Right ventricle myocardium inferior (tissue), 1 donor: ENCODE measurements around the gene FAM177A1. TPM values are rescaled to one million over a fixed set of nuclear protein-coding genes. Genes with fewer than 3 reads are reported as not detected.
"Not testable (repeated sequence)": the region's sequence is repeated elsewhere in the genome, so short reads cannot be mapped to it uniquely, and the experiment has no call there.

ENCODE experiments used
- ATAC-seq: fragments of 200-7000 bp; cut with Tn5 transposase; one replicate; pipeline ENCODE4 v1.9.1; 2020; ENCODE audit warnings: mild to moderate bottlenecking, moderate library complexity
- DNase-seq: peaks from one replicate; pipeline ENCODE4 v3.0.0; 2021; ENCODE audit errors: missing footprints
- intact Hi-C: fragments of 100-400 bp; cut with DNase I; formaldehyde crosslinking; loops from one replicate; pipeline ENCODE4 v1.11.0; 2022
- long read RNA-seq: library from polyadenylated mRNA; unstranded; transcript quantifications from one replicate; pipeline ENCODE4 v2.0.0, GENCODE V29; 2021
- total RNA-seq: library from RNA; stranded (reverse); fragmentation: NEBNext Ultra II Directional; extraction: Animal tissue kit (Norgen Biotek cat#: 25700); gene quantifications from one replicate; pipeline ENCODE4 v1.2.1, GENCODE V29; 2021
- donor health status: DM: no; HTN: yes; CAD: no; lungs with severe emphysema.

Gene FAM177A1, protein sequence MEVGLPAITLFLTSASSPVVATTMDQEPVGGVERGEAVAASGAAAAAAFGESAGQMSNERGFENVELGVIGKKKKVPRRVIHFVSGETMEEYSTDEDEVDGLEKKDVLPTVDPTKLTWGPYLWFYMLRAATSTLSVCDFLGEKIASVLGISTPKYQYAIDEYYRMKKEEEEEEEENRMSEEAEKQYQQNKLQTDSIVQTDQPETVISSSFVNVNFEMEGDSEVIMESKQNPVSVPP
- total RNA-seq, result 66.5 TPM
- long read RNA-seq, transcript FAM177A1-201 (5 exons, 2,927 nt), result major isoform, 11 of 29 reads
- long read RNA-seq, transcript FAM177A1-202 (6 exons, 858 nt), result minor isoform, 8 of 29 reads
- long read RNA-seq, partial matches to known transcripts, result 1 of 29 reads
- long read RNA-seq, other reads (novel, unspliced or antisense), result 7 of 29 reads

DNA sequence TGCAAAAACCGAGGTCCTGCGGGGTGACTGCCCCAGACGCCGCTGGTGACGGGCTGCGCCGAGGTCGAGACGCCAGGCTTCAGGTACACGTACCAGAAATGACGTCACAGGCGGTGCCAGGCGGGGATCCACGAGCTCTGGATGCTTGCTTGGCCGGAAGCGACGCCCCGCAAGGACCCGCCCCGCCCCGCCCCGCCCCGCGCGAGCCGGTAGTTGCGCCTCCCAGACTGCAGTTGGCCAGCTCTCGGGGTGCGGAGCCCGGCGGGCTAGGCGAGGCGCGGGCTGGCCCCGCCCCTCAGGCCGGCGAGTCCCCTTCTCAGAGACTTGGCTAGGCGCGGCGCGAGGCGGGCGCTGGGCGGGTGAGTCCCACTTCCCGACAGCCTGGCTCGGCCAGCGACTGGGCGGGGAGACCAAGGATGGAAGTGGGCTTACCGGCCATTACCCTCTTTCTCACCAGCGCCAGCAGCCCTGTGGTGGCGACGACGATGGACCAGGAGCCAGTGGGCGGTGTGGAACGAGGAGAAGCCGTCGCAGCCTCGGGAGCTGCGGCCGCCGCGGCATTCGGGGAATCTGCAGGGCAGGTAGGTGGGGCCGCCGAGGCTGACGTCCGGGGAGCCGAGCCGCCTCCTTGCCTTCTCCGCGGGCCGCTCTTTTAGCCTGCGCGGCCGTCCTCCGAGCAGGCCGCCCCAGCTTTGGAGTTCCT, at the start of gene FAM177A1:
TSS of gene FAM177A1 (plus strand) at position 225 of the 703 bp plus-strand sequence. CDS start at position 417, 192 bp downstream.
- DNase-seq (peak; percentile 100), ATAC-seq (peak; percentile 100)
- intact Hi-C loops, result loop anchor here (1.0 to 2.0 kb wide), 2 partner anchors 64 to 75 kb away; partner anchors contain the start of genes PPP2R3C and SRP54

DNA sequence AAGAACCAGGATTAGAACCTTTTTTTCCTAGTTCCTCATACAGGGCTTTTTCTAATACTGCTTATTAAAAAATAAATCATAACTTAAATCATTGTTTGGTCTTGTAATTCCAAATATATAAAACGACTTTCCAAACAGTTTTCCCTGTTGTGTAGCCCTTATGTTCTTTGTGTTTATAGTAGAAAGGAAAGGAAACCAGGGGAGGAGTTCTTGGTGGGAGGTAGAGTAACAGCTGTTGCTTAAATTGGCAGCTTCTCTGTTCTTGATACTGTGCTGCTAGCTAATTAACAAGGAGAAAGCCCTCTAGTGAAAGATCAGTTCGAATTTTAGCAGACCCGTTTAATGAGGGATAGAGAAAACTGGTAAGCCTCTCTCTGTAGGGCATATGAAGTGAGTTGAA, 48.3 kb upstream of the FAM177A1 start:
- intact Hi-C loops, result no loop called here
- ATAC-seq, result no peak
- no peak for DNase-seq

GRCh38 chr14:34999500-34999899, 46.6 kb upstream of the FAM177A1 start:
- DNase-seq (no peak), ATAC-seq (no peak)
- intact Hi-C loops, result no loop called here

GRCh38 chr14:35001621-35002020, 44.5 kb upstream of the FAM177A1 start:
- DNase-seq (no peak), ATAC-seq (no peak)
- intact Hi-C loops, result no loop called here

DNA sequence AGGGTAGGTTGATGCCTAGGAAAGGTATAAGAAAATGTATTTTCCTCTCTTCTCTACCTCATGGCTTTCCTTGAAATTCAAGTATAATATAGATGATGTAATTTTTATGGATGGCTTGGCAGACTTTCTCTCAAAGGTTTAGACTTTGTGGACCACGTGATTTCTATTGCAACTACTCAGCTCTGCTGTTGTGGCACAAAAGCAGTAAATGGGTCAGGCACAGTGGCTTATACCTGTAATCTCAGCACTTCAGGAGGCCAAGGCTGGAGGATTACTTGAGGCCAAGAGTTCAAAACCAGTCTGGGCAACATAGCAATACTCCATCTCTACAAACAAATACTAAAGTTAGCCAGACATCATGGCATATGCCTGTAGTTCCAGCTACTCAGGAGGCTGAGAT, 41.2 kb upstream of the FAM177A1 start:
- ATAC-seq (no peak), DNase-seq (no peak)
- intact Hi-C loops, result no loop called here

DNA sequence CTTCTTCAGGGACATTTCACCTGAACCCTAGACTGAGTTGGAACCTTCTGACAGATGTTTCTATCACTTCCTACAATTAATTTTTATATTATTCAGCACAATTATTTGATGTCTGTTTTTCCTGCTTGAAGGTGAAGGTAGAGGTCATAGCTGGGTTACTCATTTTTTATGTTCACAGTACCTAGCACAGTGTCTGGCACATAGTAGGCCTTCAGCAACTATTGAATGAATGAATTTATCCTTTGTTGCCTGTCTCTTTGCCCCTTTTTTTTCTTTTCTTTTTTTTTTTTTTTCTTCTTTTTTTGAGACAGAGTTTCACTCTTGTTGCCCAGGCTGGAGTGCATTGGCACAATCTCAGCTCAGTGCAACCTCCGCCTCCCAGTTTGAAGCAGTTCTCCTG, 29.5 kb upstream of the FAM177A1 start:
- intact Hi-C loops, result loop anchor here (10.0 kb wide), 1 partner anchor 68 kb away; no protein-coding TSS in a partner anchor
- ATAC-seq (no peak), DNase-seq (no peak)

- DNase-seq (no peak), ATAC-seq (no peak)
- intact Hi-C loops, result no loop called here
These were observed 25.4 kb upstream of the FAM177A1 start for GRCh38 chr14:35020713-35021112.

DNA sequence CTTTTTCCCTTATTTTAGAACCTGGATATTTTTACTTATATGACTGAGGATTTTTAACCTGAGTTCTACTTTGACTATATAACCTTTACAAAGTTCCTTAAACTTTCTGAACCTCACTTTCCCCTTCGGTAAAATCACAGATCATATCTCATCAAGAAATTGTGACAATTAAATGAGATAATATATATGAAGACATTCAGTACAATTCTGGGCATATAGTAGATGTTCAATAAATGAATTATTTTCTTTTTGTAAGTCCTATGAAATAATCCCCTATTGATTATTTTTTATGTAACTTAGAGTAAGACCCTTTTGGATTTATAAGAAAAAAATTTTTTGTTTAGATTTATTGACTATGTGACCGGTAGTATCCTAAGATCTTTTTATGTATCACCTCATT, 17.6 kb upstream of the FAM177A1 start:
- intact Hi-C loops, result no loop called here
- no peak for ATAC-seq
- no peak for DNase-seq

DNA sequence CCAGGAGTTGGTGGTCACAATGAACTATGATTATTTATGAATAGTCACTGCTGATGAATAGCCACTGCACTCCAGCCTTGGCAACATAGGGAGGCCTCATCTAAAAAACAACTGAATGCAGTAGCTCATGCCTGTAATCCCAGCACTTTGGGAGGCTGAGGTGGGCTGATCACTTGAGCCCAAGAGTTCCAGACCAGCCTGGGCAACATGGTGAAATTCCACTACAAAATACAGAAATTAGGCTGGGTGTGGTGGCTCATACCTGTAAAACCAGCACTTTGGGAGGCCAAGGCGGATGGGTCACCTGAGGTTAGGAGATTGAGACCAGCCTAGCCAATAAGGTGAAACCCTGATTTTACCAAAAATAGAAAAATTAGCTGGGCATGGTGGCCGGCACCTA, 13.5 kb upstream of the FAM177A1 start:
- ATAC-seq (no peak), DNase-seq (no peak)
- intact Hi-C loops, result no loop called here

GRCh38 chr14:35034440-35034833, 11.6 kb upstream of the FAM177A1 start:
- DNase-seq (no peak), ATAC-seq (no peak)
- intact Hi-C loops, result no loop called here

DNA sequence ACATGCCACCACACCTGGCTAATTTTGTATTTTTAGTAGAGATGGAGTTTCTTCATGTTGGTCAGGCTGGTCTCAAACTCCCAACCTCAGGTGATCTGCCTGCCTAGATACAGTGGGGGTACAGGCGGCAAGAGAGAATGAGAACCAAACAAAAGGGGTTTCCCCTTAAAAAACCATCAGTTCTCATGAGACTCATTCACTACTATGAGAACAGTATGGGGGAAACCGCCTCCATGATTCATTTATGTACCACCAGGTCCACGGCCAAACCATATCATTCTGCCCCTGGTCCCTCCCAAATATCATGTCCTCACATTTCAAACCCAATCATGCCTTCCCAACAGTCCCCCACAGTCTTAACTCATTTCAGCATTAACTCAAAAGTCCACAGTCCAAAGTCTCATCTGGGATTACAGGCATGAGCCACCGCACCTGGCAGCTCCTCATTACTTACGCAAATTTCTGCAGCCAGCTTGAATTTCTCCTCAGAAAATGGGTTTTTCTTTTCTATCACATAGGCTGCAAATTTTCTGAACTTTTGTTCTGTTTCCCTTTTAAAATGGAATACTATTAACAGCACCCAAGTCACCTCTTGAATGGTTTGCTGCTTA, 11.0 kb upstream of the FAM177A1 start:
- DNase-seq, ATAC-seq, intact Hi-C loops: not testable (repeated sequence)

DNA sequence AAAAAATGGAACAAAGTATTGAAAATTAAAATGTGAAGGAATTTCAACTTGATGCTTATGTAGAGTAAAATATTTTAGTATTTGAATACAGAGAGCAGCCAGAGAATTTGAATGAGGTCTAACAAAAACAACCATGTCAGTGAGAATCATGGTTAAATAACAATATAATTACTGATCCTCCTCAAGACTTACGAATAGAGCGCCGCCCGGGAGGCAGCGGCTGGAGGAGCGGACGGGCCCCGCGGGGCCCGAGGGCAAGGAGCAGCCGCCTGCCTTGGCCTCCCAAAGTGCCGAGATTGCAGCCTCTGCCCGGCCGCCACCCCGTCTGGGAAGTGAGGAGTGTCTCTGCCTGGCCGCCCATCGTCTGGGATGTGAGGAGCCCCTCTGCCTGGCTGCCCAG, 7.8 kb upstream of the FAM177A1 start:
- ATAC-seq, DNase-seq: not testable (repeated sequence)

DNA sequence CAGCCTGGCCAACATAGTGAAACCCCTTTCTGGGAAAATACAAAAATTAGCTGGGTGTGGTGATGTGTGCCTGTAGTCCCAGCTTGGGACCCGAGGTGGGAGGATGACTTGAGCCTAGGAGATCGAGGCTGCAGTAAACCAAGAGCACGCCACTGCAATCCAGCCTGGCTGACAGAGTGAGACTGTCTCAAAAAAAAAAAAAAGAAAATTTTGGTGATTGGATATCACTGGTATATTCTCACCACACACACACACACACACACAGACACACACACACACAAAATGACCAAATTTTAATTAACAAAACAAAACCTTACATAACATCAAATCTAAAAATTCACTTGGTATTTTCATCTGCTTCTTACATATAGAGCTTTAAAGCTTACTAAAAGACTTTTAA, 3.4 kb upstream of the FAM177A1 start:
- intact Hi-C loops, result no loop called here
- no peak for ATAC-seq
- no peak for DNase-seq

More for the DNA sequence above, 7.8 kb upstream of the FAM177A1 start:
- intact Hi-C loops, result not testable (repeated sequence)

- intact Hi-C loops, result no loop called here
- DNase-seq, result no peak
- no peak for ATAC-seq
These were observed 3.0 kb upstream of the FAM177A1 start for GRCh38 chr14:35043046-35043445.

DNA sequence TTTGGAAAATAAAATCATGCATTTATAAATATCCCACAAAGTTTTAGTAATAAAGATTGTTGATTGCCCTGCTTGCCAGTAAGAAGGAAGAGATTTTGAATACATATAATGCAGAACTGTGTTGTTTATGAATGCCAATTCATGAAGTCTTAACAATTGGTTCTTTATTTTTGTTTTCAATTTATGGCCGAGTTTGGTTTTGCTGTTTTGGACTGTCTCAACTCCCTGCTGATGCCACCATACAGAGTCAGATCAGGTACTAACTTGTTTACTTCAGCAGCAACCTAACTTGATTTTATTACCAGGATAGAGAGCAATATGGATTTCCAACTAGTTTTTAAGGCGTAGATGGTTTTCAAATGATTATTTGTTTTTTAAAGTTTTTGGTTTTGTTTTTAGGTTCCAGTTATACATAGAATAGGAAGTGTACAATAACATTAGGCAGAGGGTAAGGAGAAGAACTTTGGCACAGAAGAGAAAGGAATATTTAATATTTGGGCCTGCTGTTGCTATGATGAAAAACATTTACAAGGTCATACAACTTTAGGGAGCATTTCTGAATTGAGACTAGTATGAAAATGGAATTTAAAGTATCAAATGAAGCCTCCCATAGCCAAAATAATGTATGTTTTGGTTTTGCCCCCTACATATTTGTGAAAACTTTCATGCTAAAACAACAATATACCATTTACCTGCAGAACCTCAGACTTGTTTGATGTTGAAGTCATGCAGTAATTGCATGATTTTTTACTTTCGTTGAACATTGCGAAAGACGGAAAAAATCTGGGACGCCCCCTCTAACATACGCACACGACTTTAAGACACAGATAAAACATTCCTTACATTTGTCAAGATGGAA, 904 bp upstream of the FAM177A1 start:
- ATAC-seq (no peak), DNase-seq (no peak)
- intact Hi-C loops, result no loop called here

DNA sequence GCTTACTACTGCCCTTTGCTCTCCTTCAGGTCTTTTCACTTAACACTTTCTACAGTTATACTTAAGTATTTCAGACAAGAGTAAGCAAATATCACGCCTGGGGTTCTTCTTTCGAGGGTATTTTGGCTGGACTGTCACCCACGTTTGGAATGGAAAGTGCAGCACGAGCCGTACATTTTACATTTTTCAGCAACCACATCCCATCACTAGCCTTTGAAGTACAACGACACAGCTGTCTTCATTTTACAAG, 349 bp upstream of the FAM177A1 start:
- intact Hi-C loops, result loop anchor here (1.0 to 2.0 kb wide), 2 partner anchors 63 to 75 kb away; partner anchors contain the start of genes PPP2R3C and SRP54
- no peak for ATAC-seq

DNA sequence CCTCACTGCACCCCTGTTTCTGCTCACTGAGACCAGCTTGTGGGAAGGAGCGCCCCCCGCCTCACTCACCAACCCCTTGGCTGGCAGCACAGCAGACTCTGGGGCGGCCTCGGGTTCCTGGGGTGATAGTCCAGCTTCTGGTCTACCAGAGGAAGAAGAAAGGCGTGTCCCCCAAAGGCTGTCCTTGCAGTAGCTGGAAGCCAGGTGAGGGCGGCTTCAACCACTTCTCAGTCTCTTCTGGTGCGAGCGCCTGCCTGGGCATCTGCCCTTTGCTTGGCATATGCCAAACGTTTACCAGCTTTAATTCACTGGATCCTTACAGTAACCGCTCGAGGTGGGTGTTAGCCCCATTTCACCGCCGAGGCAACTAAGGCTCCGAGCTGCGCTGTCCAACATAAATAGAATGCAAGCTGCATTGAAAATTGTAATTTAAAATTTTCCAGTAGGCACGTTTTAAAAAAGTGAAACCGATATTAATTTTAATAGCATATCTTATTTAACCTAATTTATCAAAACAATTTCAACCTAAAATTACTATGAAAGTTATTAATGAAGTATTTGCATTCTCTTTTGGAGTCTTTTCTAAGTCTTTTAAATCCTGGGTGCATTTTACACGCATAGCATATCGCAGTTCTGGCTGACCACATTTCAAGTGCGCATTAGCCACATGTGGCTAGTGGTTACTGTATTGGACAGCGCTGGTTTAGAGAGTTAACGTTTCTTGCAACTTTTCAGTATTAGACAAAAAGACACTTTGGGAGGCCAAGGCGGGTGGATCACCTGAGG, 872 bp downstream of the FAM177A1 start:
- intact Hi-C loops, result loop anchor here (1.0 to 2.0 kb wide), 2 partner anchors 65 to 74 kb away; partner anchors contain the start of genes PPP2R3C and SRP54
- ATAC-seq (peak; percentile 11), DNase-seq (no peak)

More for the DNA sequence above, 349 bp upstream of the FAM177A1 start:
- DNase-seq, result no peak

DNA sequence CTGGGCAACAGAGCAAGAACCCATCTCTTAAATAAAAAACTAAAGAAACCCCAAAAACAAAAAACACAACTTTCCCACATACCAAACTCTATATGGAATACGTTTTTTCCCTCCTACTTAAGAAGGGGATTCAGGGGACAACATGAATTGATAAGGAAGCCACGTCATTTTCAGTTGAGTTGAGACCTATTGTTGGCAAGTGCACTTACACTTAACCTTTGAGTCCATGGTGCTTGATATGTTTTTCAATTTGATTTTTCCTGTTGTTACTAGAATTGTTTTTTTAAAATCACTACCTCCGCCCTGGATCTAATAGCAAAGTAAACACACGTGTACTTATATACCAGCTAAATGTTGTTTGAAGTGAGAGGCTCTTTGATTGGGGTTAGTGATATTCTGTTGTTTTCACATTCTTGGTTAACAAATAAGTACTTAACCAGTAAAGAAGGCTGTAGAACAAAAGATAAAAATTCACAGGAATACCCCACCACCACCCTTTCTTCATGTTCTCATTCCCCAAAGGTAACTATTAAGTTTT, 2.0 kb downstream of the FAM177A1 start:
- no peak for ATAC-seq
- intact Hi-C loops, result loop anchor here (2.0 kb wide), 1 partner anchor 73 kb away; the partner anchor contains the start of gene PPP2R3C

More for the DNA sequence above, 2.0 kb downstream of the FAM177A1 start:
- no peak for DNase-seq
